Activated CD4-positive, alpha-beta T cell treated with anti-CD3 and anti-CD28 coated beads for 1 hour (primary cell): ENCODE data around the gene NOTCH4.
A peak's percentile ranks its signal among the peaks of the same experiment; 100 is the strongest.
"Not testable (repeated sequence)": the region's sequence is repeated elsewhere in the genome, so short reads cannot be mapped to it uniquely, and the experiment has no call there.

ENCODE experiments used
- DNase-seq: peaks from one replicate; pipeline ENCODE4 v3.0.0-alpha.2; 2020

Gene NOTCH4

DNA sequence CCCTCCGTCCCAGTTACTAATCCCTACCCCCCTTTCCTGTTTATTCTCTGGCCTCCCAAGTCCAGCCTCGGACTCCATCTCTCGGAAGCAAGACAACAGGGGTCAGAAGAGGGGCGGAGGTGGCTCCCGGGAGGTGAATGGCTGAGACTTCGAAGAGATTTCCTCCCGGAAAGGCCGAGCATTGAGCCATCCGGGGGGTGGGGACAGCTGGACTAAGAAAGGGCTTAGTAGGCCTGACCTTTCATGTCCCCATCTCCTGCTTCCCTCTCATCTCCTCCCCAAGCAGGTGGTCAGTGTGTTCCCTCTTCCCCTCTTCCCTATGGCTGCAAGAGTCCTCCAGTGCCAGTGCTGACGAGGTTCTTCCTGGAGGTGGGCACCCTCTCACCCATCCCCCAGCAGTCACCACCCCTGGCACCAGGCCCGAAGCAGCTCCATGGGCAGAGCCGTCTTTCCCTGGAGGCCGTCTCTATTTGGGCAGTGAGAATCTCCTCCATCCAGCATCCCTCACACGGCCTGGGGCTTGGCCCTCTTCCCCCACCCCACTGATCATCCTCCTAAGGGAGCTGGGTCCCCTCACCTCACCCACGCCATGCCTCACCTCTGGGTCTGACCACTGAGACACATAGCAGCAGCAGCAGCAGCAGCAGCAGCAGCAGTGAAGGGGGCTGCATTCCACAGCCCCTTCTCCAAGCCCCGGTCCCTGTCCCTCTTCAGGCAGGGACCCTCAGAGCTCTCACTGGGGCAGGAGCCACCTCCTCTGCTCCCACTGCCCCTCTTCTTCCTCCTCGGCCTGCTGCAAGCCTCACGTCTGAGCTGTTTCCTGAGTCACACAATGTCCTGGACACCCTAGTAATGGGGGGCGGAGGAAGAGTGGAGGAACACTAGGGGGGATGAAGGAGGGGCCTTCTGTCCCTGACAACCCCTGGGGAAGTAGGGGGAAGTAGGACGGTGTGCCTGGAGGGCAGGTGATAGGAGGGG lies at the start of gene NOTCH4:
TSS of gene NOTCH4 (minus strand) at position 810 of the 978 bp plus-strand sequence. CDS start at position 671, 139 bp downstream.
- no peak for DNase-seq

- no peak for DNase-seq
These were observed 47.6 kb upstream of the NOTCH4 start for GRCh38 chr6:32271429-32271828.

GRCh38 chr6:32268459-32268858 lies 44.6 kb upstream of the NOTCH4 start:
- not testable (repeated sequence) for DNase-seq

DNA sequence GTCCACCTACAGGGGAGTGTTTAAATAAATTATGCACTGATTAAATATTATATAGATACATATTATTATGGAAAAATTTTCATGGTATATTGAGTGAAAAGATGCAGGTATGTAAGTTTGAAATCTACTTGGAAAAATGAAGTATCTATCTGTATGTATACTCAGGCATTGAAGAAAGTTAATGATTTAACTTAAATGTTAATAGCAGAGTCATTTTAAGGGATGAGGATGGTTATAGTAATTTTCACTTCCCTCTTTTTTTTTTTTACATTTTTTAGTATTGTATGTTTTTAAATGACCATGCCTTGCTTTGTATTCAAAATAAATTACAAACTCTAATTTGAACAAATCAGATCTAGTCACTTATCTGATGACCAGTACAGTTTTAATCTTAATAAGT lies 43.2 kb upstream of the NOTCH4 start:
- DNase-seq: no peak

GRCh38 chr6:32257262-32257661 lies 33.4 kb upstream of the NOTCH4 start:
- DNase-seq: not testable (repeated sequence)

DNA sequence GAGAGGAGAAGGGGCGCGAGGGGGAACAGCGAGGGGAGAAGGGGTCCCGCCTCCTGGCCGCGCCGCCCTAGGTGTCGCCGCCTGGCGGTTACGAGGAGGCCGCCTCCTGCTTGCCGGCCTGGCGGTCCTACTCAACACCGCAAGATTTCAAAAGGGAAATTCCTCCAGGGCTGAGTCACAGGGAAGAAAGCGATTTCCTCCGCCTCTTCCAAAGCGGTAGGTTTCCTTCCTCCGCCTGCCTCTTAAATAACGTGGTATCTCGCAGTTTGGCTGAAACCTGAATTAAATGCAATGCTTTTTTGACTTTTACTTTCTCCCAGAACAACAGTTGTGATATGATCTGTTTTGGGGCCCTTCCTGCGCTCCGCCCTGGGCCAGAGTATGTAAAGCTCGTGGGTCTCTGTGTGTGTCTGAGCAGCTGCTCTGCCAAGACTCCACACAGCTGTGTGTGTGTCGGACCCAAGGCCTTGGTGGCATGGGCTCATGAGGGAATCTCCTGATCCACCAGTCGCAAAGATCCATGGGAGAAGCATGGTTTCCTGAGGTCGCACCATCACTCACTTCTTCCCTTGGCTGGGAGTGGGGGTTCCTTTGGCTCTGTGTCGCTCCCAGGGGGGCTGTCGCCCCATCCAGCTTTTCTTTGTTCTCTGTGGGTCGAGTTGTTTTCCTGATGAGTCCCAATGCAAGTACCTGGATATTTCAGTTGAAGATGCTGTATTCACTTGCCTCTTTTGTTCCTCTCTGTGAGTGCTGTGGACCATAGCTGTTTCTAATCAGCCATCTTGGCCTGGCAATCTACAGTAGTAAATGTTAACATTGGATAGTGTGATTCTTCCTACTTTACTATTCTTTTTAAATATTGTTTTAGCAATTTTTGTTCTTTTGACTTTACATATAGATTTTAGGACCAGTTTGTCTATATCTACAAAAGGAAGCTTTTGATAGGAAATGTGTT lies 31.6 kb upstream of the NOTCH4 start:
- peak; percentile 48 for DNase-seq

- no peak for DNase-seq
These were observed 30.9 kb upstream of the NOTCH4 start for GRCh38 chr6:32254761-32255198.

- no peak for DNase-seq
These were observed 28.6 kb upstream of the NOTCH4 start for GRCh38 chr6:32252331-32253009.

- DNase-seq: no peak
These were observed 25.4 kb upstream of the NOTCH4 start for GRCh38 chr6:32249262-32249661.

GRCh38 chr6:32247401-32247800 lies 23.5 kb upstream of the NOTCH4 start:
- DNase-seq: no peak

DNA sequence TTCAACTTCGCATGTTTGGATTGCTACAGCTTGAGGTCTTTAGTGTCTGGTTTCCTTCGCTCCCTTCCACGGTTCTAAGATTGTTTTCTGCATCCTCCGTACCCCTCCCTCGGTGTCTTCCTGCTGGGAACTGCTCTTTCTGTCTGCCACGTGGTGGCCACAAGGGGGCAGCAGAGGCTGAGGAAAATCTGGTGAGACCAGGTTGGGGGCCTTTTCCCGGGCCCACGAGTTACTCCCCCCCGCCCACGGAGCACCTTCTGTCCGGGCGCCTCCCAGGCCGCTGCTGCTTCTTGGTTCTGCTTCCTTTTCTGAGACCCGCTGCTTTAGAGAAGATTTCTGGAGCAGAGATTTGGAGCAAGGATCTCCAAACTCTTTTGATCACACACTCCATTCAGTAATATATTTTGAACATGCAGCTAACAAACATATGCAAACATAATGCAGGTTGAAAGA lies 21.1 kb upstream of the NOTCH4 start:
- DNase-seq: peak; percentile 59

GRCh38 chr6:32244270-32244669 lies 20.4 kb upstream of the NOTCH4 start:
- DNase-seq: no peak

DNA sequence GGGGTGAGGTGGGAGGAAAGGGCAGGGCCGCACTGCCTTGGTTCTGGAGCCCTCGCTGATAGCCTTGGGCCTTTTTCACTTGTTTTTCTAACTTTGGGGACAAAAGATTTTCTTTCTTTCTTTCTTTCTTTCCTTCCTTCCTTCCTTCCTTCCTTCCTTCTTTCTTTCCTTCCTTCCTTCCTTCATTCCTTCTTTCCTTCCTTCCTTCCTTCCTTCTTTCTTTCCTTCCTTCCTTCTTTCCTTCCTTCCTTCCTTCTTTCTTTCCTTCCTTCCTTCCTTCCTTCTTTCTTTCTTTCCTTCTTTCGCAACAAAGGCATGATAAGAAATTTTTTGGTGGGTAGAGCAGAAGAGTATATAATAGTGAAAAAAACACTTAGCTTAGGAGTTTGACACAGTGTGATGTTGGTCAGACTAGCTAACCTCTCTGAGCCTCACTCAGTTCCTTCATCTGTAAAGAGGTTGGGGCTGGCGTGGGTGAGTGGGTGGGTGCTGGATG lies 18.5 kb upstream of the NOTCH4 start:
- not testable (repeated sequence) for DNase-seq

- DNase-seq: no peak
These were observed 16.8 kb upstream of the NOTCH4 start for GRCh38 chr6:32240686-32241085.

- DNase-seq: no peak
These were observed 15.6 kb upstream of the NOTCH4 start for GRCh38 chr6:32239462-32239861.

DNA sequence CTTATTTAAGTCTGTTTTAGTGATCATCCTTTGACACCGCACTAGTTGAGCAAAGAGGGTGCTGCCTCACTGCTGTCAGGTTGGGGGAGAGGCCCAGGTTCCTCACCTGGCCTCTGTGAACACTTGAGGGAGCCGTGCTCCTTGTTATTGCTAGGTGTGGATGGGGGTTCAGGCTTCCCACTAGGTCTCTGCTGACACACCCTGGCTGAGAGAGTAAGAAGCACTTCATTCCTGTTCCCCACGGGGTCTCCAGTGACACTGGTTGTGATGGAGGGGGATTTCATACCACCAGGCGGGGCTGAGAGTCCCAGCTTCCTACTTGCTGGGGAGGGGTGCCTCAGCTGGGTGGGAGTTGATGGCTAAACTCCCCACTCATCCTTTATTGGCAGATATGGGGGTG lies 11.1 kb upstream of the NOTCH4 start:
- DNase-seq: no peak

DNA sequence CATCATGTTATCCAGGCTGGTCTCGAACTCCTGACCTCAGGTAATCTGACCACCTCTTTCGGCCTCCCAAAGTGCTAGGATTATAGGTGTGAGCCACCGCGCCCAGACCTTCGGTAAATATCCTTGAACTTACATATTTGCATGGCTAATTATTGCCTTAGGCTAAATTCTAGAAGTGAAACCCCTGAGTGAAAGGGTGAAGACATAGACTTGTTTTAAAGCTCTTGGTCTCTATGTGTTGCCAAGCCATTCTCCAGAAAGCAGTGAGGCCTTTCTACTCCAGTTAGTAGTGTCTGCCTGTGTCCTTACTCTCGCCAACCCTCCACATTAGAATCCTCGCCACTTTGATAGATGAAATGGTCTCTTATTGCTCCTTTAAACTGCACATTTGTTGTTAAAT lies 2.6 kb upstream of the NOTCH4 start:
- no peak for DNase-seq

DNA sequence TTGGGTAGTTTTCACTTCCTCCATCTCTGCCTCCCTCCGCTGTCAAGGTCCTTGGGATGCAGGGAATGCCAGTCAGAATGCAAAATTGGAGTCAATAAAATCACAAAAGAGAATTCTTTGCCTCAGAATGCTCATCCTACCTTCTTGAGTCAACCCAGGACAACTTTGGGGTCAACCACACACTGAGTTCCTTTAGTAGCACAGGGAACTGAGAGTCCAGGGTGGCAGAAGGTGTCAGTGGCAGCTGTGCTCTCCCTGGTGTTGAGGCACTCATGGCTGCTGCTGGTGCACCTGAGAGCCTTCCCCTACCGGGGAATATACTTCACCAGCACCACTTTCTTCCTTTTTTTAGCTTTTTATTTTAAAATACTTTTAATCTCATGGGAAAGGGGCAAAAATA lies 829 bp upstream of the NOTCH4 start:
- DNase-seq: no peak

- DNase-seq: no peak
These were observed 1.3 kb downstream of the NOTCH4 start for GRCh38 chr6:32222333-32223230.

DNA sequence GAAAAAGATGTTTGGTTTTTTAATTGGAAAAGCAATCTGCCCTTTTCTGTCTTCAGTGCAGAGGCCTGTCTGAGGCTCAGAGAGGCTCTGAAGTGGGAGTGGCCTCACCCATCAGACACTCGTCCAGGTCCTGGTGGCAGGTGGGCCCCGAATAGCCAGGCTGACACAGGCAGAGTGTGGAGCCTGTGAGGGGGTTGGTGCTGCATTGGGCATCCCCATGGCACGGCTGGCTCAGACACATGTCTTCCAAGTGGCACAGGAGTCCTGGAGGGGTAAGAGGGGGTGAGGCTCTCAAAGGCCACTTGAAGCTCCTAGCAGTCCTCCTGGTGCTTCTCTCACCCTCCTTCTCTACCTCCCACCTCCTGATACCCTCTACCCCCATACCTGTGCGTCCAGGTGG lies 3.8 kb downstream of the NOTCH4 start:
- no peak for DNase-seq

DNA sequence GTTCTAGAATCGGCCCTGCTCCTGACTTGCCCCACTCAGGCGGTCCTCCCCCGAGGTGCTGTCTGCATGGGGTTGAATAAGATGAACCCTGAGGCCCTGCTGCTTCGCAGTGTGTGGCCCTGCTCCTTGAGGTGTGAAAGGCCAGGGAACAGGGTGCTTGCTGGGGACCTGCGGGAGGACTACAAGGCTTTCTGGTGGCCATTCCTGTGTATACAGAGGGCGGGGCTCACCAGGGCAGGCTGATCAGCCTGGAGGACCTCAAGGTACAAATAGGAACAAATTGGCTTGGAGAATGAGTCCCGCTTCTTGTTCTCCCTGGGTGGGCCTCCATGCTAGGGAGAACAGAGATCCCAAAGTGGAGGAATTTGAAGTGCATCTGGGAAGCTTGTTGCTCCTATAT lies 5.7 kb downstream of the NOTCH4 start:
- no peak for DNase-seq
